Measurements from ENCODE around the gene CD274.
"Not testable (repeated sequence)": the region's sequence is repeated elsewhere in the genome, so short reads cannot be mapped to it uniquely, and the experiment has no call there.

CD274 gene

GRCh38 chr9:5489630-5490490, 39.5 kb downstream of the CD274 start:
- H3K9ac ChIP-seq (ENCODE audit: low read length): no peak overlapping the region
- H3K27ac ChIP-seq (ENCODE audit: low read length): no peak overlapping the region

GRCh38 chr9:5492965-5493678, 42.8 kb downstream of the CD274 start:
- no peaks in the 10 kb centered on the region for H3K36me3 ChIP-seq (ENCODE audit: control insufficient read depth, low read depth, low read length)
- no peaks in the 10 kb centered on the region for H3K27me3 ChIP-seq (ENCODE audit: control insufficient read depth, insufficient read depth, low read length)
- no peaks in the 10 kb centered on the region for H3K4me1 ChIP-seq (ENCODE audit: control insufficient read depth, low read depth, low read length)
- no peak overlapping the region for H3K4me3 ChIP-seq (ENCODE audit: low read length)
- no peak overlapping the region for H3K9ac ChIP-seq (ENCODE audit: low read length)
- no peak overlapping the region for H3K27ac ChIP-seq (ENCODE audit: low read length)
- H3K9me3 ChIP-seq (ENCODE audit: control insufficient read depth, low read depth, low read length): no peaks in the 10 kb centered on the region

More at GRCh38 chr9:5489630-5490490, 39.5 kb downstream of the CD274 start:
- Histone ChIP-seq H3K27me3 (ENCODE audit: control insufficient read depth, insufficient read depth, low read length) (no peaks in the 10 kb centered on the region), H3K4me1 (ENCODE audit: control insufficient read depth, low read depth, low read length) (no peaks in the 10 kb centered on the region), H3K36me3 (ENCODE audit: control insufficient read depth, low read depth, low read length) (no peaks in the 10 kb centered on the region), H3K9me3 (ENCODE audit: control insufficient read depth, low read depth, low read length) (no peaks in the 10 kb centered on the region), H3K4me3 (ENCODE audit: low read length) (no peak overlapping the region)

GRCh38 chr9:5493679-5494511, 43.6 kb downstream of the CD274 start:
- H3K9ac ChIP-seq (ENCODE audit: low read length): no peak overlapping the region

GRCh38 chr9:5494765-5495164, 44.4 kb downstream of the CD274 start:
- not testable (repeated sequence) for H3K27ac ChIP-seq (ENCODE audit: low read length); H3K9ac ChIP-seq (ENCODE audit: low read length); H3K4me1 ChIP-seq (ENCODE audit: control insufficient read depth, low read depth, low read length); H3K36me3 ChIP-seq (ENCODE audit: control insufficient read depth, low read depth, low read length); H3K9me3 ChIP-seq (ENCODE audit: control insufficient read depth, low read depth, low read length); H3K4me3 ChIP-seq (ENCODE audit: low read length); H3K27me3 ChIP-seq (ENCODE audit: control insufficient read depth, insufficient read depth, low read length)

More at GRCh38 chr9:5493679-5494511, 43.6 kb downstream of the CD274 start:
- Histone ChIP-seq H3K27ac (ENCODE audit: low read length) (no peak overlapping the region), H3K27me3 (ENCODE audit: control insufficient read depth, insufficient read depth, low read length) (no peaks in the 10 kb centered on the region), H3K36me3 (ENCODE audit: control insufficient read depth, low read depth, low read length) (no peaks in the 10 kb centered on the region), H3K4me3 (ENCODE audit: low read length) (no peak overlapping the region), H3K9me3 (ENCODE audit: control insufficient read depth, low read depth, low read length) (no peaks in the 10 kb centered on the region), H3K4me1 (ENCODE audit: control insufficient read depth, low read depth, low read length) (no peaks in the 10 kb centered on the region)

GRCh38 chr9:5499157-5499556, 48.8 kb downstream of the CD274 start:
- no peaks in the 10 kb centered on the region for H3K4me1 ChIP-seq (ENCODE audit: control insufficient read depth, low read depth, low read length)
- H3K27me3 ChIP-seq (ENCODE audit: control insufficient read depth, insufficient read depth, low read length): no peaks in the 10 kb centered on the region
- H3K9ac ChIP-seq (ENCODE audit: low read length): no peak overlapping the region
- H3K9me3 ChIP-seq (ENCODE audit: control insufficient read depth, low read depth, low read length): no peaks in the 10 kb centered on the region
- H3K27ac ChIP-seq (ENCODE audit: low read length): no peak overlapping the region
- no peak overlapping the region for H3K4me3 ChIP-seq (ENCODE audit: low read length)
- H3K36me3 ChIP-seq (ENCODE audit: control insufficient read depth, low read depth, low read length): no peaks in the 10 kb centered on the region

GRCh38 chr9:5499889-5500398, 49.6 kb downstream of the CD274 start:
- Histone ChIP-seq H3K27ac (ENCODE audit: low read length) (no peak overlapping the region), H3K4me3 (ENCODE audit: low read length) (no peak overlapping the region), H3K27me3 (ENCODE audit: control insufficient read depth, insufficient read depth, low read length) (no peaks in the 10 kb centered on the region), H3K9me3 (ENCODE audit: control insufficient read depth, low read depth, low read length) (no peaks in the 10 kb centered on the region), H3K4me1 (ENCODE audit: control insufficient read depth, low read depth, low read length) (no peaks in the 10 kb centered on the region), H3K9ac (ENCODE audit: low read length) (no peak overlapping the region), H3K36me3 (ENCODE audit: control insufficient read depth, low read depth, low read length) (no peaks in the 10 kb centered on the region)

- Histone ChIP-seq H3K4me3 (ENCODE audit: low read length) (no peak overlapping the region), H3K4me1 (ENCODE audit: control insufficient read depth, low read depth, low read length) (no peaks in the 10 kb centered on the region), H3K27ac (ENCODE audit: low read length) (no peak overlapping the region), H3K9ac (ENCODE audit: low read length) (no peak overlapping the region), H3K36me3 (ENCODE audit: control insufficient read depth, low read depth, low read length) (no peaks in the 10 kb centered on the region), H3K9me3 (ENCODE audit: control insufficient read depth, low read depth, low read length) (no peaks in the 10 kb centered on the region), H3K27me3 (ENCODE audit: control insufficient read depth, insufficient read depth, low read length) (no peaks in the 10 kb centered on the region)
Observed at GRCh38 chr9:5500441-5501235, 50.3 kb downstream of the CD274 start.

- no peak overlapping the region for H3K9ac ChIP-seq (ENCODE audit: low read length)
- H3K4me1 ChIP-seq (ENCODE audit: control insufficient read depth, low read depth, low read length): no peaks in the 10 kb centered on the region
- H3K9me3 ChIP-seq (ENCODE audit: control insufficient read depth, low read depth, low read length): no peaks in the 10 kb centered on the region
- H3K36me3 ChIP-seq (ENCODE audit: control insufficient read depth, low read depth, low read length): no peaks in the 10 kb centered on the region
- no peak overlapping the region for H3K4me3 ChIP-seq (ENCODE audit: low read length)
- H3K27me3 ChIP-seq (ENCODE audit: control insufficient read depth, insufficient read depth, low read length): no peaks in the 10 kb centered on the region
- H3K27ac ChIP-seq (ENCODE audit: low read length): no peak overlapping the region
Observed at GRCh38 chr9:5502553-5502952, 52.2 kb downstream of the CD274 start.

- Histone ChIP-seq H3K27me3 (ENCODE audit: control insufficient read depth, insufficient read depth, low read length) (no peaks in the 10 kb centered on the region), H3K4me3 (ENCODE audit: low read length) (no peak overlapping the region), H3K4me1 (ENCODE audit: control insufficient read depth, low read depth, low read length) (no peaks in the 10 kb centered on the region), H3K27ac (ENCODE audit: low read length) (no peak overlapping the region), H3K9me3 (ENCODE audit: control insufficient read depth, low read depth, low read length) (no peaks in the 10 kb centered on the region), H3K9ac (ENCODE audit: low read length) (no peak overlapping the region), H3K36me3 (ENCODE audit: control insufficient read depth, low read depth, low read length) (no peaks in the 10 kb centered on the region)
Observed at GRCh38 chr9:5509573-5509972, 59.2 kb downstream of the CD274 start.

GRCh38 chr9:5510360-5510931, 60.1 kb downstream of the CD274 start, which contains the start of gene PDCD1LG2:
Gene PDCD1LG2 (plus strand): TSS chr9:5510531. CDS start chr9:5522547, 12,016 bp downstream.
- Histone ChIP-seq H3K27ac (ENCODE audit: low read length) (no peak within 1 kb of the TSS), H3K4me3 (ENCODE audit: low read length) (no peak within 1 kb of the TSS), H3K9me3 (ENCODE audit: control insufficient read depth, low read depth, low read length) (no peaks in the 10 kb centered on the region), H3K4me1 (ENCODE audit: control insufficient read depth, low read depth, low read length) (no peaks in the 10 kb centered on the region), H3K27me3 (ENCODE audit: control insufficient read depth, insufficient read depth, low read length) (no peaks in the 10 kb centered on the region), H3K9ac (ENCODE audit: low read length) (no peak within 1 kb of the TSS), H3K36me3 (ENCODE audit: control insufficient read depth, low read depth, low read length) (no peaks in the 10 kb centered on the region)
